ENCODE measurements around the gene P2RX2. TPM values are rescaled to one million over a fixed set of nuclear protein-coding genes. Genes with fewer than 3 reads are reported as not detected.

The P2RX2 gene
- total RNA-seq, 1 donor from 2014 or later, result not detected

DNA sequence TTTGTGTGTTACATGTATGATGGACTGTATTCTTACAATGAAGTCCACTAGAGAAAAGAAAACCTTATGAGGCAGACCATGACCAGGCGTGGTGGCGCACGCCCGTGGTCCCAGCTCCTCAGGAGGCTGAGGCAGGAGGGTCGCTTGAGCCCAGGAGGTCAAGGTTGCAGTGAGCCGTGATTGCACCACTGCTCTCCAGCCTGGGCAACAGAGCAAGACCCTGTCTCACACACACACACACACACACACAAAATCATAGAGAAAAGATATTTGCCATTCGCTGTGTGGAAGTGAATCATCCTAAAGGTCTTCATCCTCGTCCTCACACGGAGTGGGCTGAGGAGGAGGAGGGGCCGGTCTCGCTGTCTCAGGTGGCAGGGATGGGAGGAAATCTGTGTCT is 40.5 kb upstream of the P2RX2 start:
- Mint-ChIP-seq H3K27me3 (ENCODE audit: low read depth) (no peaks in the 10 kb centered on the region), H3K4me3 (ENCODE audit: low read depth) (no peak overlapping the region), H3K27ac (no peak overlapping the region), H3K9me3 (no peaks in the 10 kb centered on the region), H3K36me3 (ENCODE audit: low read depth) (peaks cover 7% of the 10 kb centered on the region), H3K4me1 (ENCODE audit: low read depth) (no peaks in the 10 kb centered on the region)
- intact Hi-C loops (cut with micrococcal nuclease), result no loop called here
- no peak for DNase-seq (ENCODE audit: low spot score)

DNA sequence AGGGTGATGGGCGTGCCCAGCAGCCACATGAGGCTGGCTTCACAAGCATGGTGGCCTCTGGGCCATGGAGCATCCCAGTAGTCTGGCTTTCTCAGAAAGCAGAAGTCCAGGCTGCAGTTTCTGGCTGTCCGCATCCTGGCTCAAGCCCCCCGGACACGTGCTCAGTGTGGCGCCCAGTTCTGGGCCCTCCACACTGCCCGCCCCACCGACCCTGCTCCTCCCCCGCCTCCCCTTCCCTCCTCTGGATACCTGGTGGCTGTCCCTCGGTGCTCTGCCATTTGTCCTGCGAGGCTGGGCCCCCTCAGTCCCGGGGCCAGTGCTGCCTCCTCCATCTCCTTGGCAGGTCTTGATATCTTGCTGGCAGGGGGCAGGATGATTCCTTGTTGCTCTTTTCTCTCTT is 39.8 kb upstream of the P2RX2 start:
- no peaks in the 10 kb centered on the region for H3K9me3 Mint-ChIP-seq
- DNase-seq (ENCODE audit: low spot score), result no peak
- H3K27ac Mint-ChIP-seq, result no peak overlapping the region
- no peaks in the 10 kb centered on the region for H3K27me3 Mint-ChIP-seq (ENCODE audit: low read depth)
- H3K36me3 Mint-ChIP-seq (ENCODE audit: low read depth), result peaks cover 9% of the 10 kb centered on the region
- intact Hi-C loops (cut with micrococcal nuclease), result no loop called here
- no peaks in the 10 kb centered on the region for H3K4me1 Mint-ChIP-seq (ENCODE audit: low read depth)
- no peak overlapping the region for H3K4me3 Mint-ChIP-seq (ENCODE audit: low read depth)

DNA sequence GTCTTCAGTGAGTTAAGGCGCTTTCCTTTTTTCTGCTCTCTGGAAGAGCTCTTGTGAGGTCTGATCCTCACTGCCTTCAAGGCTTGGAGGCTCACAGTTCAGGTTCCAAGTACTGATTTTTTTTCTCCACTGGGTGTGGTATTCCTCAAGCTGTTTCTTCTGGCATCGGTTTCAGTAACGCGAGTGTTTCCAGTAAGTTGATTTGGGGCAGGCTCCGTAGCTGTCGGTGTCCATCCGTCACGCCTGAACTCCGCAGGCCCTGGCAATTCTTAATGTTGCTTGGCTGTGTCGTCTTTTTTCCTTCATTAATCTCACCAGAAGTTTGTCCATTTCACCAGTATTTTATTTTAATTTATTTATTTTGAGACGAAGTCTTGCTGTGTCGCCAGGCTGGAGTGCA is 38.8 kb upstream of the P2RX2 start:
- intact Hi-C loops (cut with micrococcal nuclease), result no loop called here
- Mint-ChIP-seq H3K4me3 (ENCODE audit: low read depth) (no peak overlapping the region), H3K4me1 (ENCODE audit: low read depth) (no peaks in the 10 kb centered on the region), H3K9me3 (no peaks in the 10 kb centered on the region), H3K36me3 (ENCODE audit: low read depth) (peaks cover 10% of the 10 kb centered on the region), H3K27me3 (ENCODE audit: low read depth) (no peaks in the 10 kb centered on the region), H3K27ac (no peak overlapping the region)
- no peak for DNase-seq (ENCODE audit: low spot score)

DNA sequence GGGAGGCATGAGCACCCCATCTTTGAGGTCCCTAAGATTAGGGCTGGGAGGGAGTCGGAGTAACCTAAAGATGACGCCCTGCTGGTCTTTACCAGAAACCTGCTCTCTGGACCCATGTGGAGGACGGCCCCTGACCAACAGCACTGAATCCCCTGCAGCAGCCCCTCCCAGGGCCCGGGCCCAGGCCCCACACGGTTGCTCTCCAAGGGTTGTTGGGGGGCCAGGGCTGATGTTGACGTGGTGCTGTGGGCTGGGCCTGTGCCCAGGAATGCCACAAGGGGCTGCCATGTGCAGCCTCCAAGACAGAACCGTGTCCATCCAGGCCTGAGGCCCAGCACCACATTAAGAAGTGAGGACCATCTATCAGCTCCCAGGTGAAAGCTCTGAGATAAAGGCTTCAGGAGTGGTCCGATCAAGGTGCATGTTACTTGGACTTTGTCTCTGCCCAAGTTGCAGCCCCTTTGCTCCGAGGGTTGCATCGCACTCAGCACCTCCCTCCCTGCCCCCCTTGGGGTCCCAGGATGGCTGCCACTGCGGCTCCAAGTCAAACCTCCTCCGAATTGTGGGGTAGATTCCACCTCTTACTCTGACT is 37.8 kb upstream of the P2RX2 start:
- Mint-ChIP-seq H3K27ac (no peak overlapping the region), H3K9me3 (no peaks in the 10 kb centered on the region), H3K36me3 (ENCODE audit: low read depth) (peaks cover 10% of the 10 kb centered on the region), H3K4me1 (ENCODE audit: low read depth) (no peaks in the 10 kb centered on the region), H3K27me3 (ENCODE audit: low read depth) (no peaks in the 10 kb centered on the region), H3K4me3 (ENCODE audit: low read depth) (no peak overlapping the region)
- DNase-seq (ENCODE audit: low spot score), result no peak
- intact Hi-C loops (cut with micrococcal nuclease), result no loop called here

DNA sequence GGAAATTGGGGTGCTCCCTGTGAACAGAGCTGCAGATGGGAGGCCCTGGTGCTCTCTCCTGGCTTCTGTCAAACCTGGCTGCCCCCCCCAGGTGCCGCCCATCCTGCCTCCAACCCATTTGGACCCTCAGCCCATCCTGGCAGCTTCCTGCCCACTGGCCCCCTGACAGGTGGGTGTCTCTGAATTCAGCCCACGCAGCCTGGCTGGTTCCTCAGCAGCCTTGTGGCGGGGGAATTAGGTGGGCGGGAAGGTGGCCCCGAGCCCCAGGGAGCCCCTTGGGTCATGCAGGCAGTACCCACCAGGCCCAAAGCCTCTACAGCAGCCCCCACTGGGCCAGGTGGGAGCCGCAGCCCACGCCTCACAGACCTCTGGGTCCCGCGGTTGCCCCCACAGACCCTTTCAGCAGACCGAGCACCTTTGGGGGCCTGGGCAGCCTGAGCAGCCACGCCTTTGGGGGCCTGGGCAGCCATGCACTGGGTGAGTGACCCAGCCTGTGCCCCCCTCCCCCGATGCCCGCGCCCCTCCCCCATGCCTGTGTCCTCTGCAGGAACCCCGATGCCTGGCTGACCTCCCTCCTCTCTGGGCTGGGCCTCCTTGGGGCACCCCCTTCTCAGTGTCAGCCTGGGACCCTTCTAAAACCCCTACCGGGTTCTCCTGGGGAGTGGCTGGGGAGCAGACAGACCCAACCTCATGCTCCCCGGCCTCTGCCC is 37.1 kb upstream of the P2RX2 start:
- Mint-ChIP-seq H3K4me3 (ENCODE audit: low read depth) (no peak overlapping the region), H3K36me3 (ENCODE audit: low read depth) (peaks cover 10% of the 10 kb centered on the region), H3K9me3 (no peaks in the 10 kb centered on the region), H3K4me1 (ENCODE audit: low read depth) (no peaks in the 10 kb centered on the region), H3K27me3 (ENCODE audit: low read depth) (no peaks in the 10 kb centered on the region), H3K27ac (no peak overlapping the region)
- intact Hi-C loops (cut with micrococcal nuclease), result no loop called here
- no peak for DNase-seq (ENCODE audit: low spot score)

DNA sequence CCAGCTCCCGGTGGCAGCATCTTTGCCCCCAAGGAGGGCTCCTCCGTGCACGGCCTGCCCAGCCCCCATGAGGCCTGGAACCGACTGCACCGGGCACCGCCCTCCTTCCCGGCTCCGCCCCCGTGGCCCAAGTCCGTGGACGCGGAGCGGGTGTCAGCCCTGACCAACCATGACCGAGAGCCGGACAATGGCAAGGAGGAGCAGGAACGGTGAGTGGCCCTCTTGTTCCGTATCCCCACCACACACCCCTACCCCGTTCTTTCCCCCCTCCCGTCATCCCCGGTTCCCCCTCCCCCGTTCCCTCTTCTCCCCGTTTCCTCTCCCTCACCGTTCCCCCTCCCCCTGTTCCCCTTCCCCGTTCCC is 36.5 kb upstream of the P2RX2 start:
- Mint-ChIP-seq H3K9me3 (no peaks in the 10 kb centered on the region), H3K27ac (no peak overlapping the region), H3K36me3 (ENCODE audit: low read depth) (peaks cover 10% of the 10 kb centered on the region), H3K4me3 (ENCODE audit: low read depth) (no peak overlapping the region), H3K4me1 (ENCODE audit: low read depth) (no peaks in the 10 kb centered on the region), H3K27me3 (ENCODE audit: low read depth) (no peaks in the 10 kb centered on the region)
- intact Hi-C loops (cut with micrococcal nuclease), result no loop called here
- no peak for DNase-seq (ENCODE audit: low spot score)

DNA sequence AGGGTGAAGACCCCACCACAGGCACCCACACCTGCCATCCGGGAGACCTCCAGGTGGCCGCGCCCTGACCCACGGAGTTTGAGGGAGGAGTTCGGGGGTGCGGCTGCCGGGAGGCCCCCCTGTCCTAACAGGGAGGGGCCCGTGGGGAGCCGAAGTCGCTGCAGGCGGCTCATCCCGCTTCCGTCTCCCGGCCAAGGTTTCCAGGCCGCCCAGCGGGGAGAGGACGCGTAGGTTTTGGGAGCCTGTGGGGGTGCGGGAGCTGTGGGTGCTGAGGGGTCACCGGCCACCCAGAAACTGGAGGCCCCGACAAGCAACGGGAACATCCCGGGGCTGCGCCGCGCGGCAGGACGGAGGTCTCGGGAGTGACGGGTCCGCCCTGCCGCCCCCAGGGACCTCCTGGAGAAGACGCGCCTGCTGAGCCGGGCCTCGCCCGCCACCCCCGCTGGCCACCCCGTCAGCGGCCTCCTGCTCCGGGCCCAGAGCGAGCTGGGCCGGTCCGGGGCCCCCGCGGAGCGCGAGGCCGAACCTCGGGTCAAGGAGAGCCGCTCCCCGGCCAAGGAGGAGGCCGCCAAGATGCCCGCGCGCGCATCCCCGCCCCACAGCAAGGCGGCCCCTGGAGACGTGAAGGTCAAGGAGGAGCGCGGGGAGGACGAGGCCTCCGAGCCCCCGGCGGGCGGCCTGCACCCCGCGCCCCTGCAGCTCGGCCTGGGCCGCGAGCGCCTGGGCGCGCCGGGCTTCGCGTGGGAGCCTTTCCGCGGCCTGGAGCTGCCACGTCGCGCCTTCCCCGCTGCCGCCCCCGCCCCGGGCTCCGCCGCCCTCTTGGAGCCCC is 35.8 kb upstream of the P2RX2 start:
- H3K27ac Mint-ChIP-seq, result no peak overlapping the region
- no peaks in the 10 kb centered on the region for H3K27me3 Mint-ChIP-seq (ENCODE audit: low read depth)
- no peak for DNase-seq (ENCODE audit: low spot score)
- no peaks in the 10 kb centered on the region for H3K4me1 Mint-ChIP-seq (ENCODE audit: low read depth)
- intact Hi-C loops (cut with micrococcal nuclease), result no loop called here
- H3K36me3 Mint-ChIP-seq (ENCODE audit: low read depth), result peaks cover 9% of the 10 kb centered on the region
- H3K4me3 Mint-ChIP-seq (ENCODE audit: low read depth), result no peak overlapping the region
- H3K9me3 Mint-ChIP-seq, result no peaks in the 10 kb centered on the region

DNA sequence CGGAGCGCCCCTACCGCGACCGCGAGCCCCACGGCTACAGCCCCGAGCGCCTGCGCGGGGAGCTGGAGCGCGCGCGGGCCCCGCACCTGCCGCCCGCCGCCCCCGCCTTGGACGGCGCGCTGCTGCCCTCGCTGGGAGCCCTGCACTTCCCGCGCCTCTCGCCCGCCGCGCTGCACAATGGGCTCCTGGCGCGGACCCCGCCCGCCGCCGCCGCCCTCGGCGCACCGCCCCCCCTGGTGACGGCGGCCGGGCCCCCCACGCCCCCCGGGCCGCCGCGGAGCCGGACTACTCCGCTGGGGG is 35.2 kb upstream of the P2RX2 start:
- Mint-ChIP-seq H3K4me1 (ENCODE audit: low read depth) (no peaks in the 10 kb centered on the region), H3K4me3 (ENCODE audit: low read depth) (no peak overlapping the region), H3K27me3 (ENCODE audit: low read depth) (no peaks in the 10 kb centered on the region), H3K36me3 (ENCODE audit: low read depth) (peaks cover 7% of the 10 kb centered on the region), H3K27ac (no peak overlapping the region), H3K9me3 (no peaks in the 10 kb centered on the region)
- DNase-seq (ENCODE audit: low spot score), result no peak
- intact Hi-C loops (cut with micrococcal nuclease), result no loop called here

DNA sequence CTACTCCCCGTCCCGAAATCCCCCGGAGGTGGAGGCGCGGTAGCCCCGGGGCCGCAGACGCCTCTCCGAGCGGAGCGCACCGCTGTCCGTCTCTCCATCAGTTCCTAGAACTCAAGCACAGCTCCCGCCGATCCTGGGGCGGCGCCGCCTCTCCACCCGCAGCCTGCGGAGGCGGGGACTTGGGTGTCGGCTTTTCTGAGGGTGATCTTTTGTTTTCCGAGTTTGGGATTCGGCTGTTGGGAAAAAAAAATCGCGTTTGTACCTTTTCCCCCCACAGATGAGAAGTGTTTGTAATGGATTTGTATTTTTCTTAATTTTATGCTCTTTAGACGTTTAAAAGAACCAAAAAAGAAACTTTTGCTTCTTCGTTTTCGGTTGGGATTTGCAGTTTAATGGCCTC is 34.8 kb upstream of the P2RX2 start:
- Mint-ChIP-seq H3K27ac (no peak overlapping the region), H3K27me3 (ENCODE audit: low read depth) (no peaks in the 10 kb centered on the region), H3K4me3 (ENCODE audit: low read depth) (no peak overlapping the region), H3K9me3 (no peaks in the 10 kb centered on the region), H3K4me1 (ENCODE audit: low read depth) (no peaks in the 10 kb centered on the region), H3K36me3 (ENCODE audit: low read depth) (peaks cover 7% of the 10 kb centered on the region)
- intact Hi-C loops (cut with micrococcal nuclease), result no loop called here
- no peak for DNase-seq (ENCODE audit: low spot score)

DNA sequence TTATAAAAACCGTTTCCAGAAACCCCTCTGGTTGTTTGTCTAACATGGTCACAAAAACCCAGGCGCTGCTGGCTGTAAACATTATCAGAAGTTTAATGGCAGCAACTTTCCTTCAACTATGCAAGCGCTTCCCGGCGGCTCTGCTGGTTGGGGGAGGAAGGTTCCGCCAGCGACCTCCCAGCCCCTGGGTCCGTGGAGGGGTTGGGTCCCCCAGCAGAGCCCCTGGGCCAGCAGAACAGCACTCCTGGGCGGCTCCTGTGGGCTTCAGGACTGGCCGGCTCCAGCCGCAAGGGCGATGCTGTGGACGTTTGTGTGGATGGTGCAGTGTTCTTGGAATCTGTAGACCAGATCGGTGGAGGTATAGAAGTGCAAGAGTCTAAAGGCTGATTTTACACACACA is 34.1 kb upstream of the P2RX2 start:
- DNase-seq (ENCODE audit: low spot score), result no peak
- H3K4me1 Mint-ChIP-seq (ENCODE audit: low read depth), result no peaks in the 10 kb centered on the region
- no peaks in the 10 kb centered on the region for H3K9me3 Mint-ChIP-seq
- no peak overlapping the region for H3K4me3 Mint-ChIP-seq (ENCODE audit: low read depth)
- H3K36me3 Mint-ChIP-seq (ENCODE audit: low read depth), result peaks cover 7% of the 10 kb centered on the region
- no peaks in the 10 kb centered on the region for H3K27me3 Mint-ChIP-seq (ENCODE audit: low read depth)
- no peak overlapping the region for H3K27ac Mint-ChIP-seq
- intact Hi-C loops (cut with micrococcal nuclease), result no loop called here

DNA sequence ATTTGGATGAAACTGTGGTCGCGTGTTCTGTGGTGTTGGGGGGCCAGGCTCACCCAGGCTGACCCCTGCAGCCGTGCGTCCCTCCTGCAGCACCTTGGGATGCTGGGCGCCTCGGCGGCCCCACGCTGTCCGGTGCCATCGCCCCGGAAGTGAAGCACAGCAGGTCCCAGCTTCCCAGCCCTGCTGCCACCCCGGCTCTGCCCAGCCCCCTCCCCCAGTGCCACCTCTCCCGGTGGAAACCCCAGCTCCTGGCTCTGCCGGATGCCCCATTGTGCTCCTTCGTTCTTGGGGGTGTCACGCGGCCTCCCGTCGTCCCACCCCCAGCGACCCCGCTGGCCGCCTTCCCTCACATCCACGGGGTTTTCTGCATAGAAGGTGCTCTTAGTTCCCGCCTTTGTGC is 33.4 kb upstream of the P2RX2 start:
- intact Hi-C loops (cut with micrococcal nuclease), result no loop called here
- H3K36me3 Mint-ChIP-seq (ENCODE audit: low read depth), result peaks cover 4% of the 10 kb centered on the region

DNA sequence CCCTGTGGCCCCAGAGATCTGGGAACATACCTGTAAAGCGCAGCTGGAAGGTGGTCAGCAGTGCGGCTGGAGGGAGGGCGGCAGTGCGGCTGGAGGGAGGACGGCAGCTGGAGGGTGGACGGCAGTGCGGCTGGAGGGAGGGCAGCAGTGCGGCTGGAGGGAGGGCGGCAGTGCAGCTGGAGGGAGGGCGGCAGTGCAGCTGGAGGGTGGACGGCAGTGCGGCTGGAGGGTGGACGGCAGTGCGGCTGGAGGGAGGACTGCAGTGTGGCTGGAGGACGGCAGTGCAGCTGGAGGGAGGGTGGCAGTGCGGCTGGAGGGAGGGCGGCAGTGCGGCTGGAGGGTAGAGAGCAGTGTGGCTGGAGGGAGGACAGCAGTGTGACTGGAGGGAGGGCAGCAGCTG is 31.6 kb upstream of the P2RX2 start:
- Mint-ChIP-seq H3K4me3 (ENCODE audit: low read depth) (no peak overlapping the region), H3K4me1 (ENCODE audit: low read depth) (no peaks in the 10 kb centered on the region), H3K27me3 (ENCODE audit: low read depth) (no peaks in the 10 kb centered on the region), H3K36me3 (ENCODE audit: low read depth) (peaks cover 4% of the 10 kb centered on the region), H3K9me3 (no peaks in the 10 kb centered on the region), H3K27ac (no peak overlapping the region)
- intact Hi-C loops (cut with micrococcal nuclease), result no loop called here
- no peak for DNase-seq (ENCODE audit: low spot score)

More for the DNA sequence above, 33.4 kb upstream of the P2RX2 start:
- Mint-ChIP-seq H3K9me3 (no peaks in the 10 kb centered on the region), H3K27me3 (ENCODE audit: low read depth) (no peaks in the 10 kb centered on the region), H3K27ac (no peak overlapping the region), H3K4me3 (ENCODE audit: low read depth) (no peak overlapping the region), H3K4me1 (ENCODE audit: low read depth) (no peaks in the 10 kb centered on the region)
- DNase-seq (ENCODE audit: low spot score), result no peak

DNA sequence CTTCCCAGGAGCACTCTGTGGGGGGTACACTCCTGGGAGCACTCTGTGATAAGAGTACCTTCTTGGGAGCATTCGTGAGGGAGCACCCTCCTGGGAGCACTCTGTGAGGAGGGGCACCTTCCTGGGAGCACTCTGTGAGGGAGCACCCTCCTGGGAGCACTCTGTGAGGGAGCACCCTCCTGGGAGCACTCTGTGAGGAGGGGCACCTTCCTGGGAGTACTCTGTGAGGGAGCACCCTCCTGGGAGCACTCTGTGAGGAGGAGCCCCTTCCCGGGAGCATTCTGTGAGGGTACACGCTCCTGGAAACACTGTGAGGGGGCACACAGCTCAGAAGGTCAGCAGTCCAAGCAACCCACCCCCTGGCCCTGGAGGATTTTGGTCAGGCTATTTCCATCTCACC is 30.8 kb upstream of the P2RX2 start:
- H3K36me3 Mint-ChIP-seq (ENCODE audit: low read depth), result peaks cover 4% of the 10 kb centered on the region
- no peaks in the 10 kb centered on the region for H3K9me3 Mint-ChIP-seq
- H3K27ac Mint-ChIP-seq, result no peak overlapping the region
- intact Hi-C loops (cut with micrococcal nuclease), result no loop called here
- no peaks in the 10 kb centered on the region for H3K27me3 Mint-ChIP-seq (ENCODE audit: low read depth)
- no peaks in the 10 kb centered on the region for H3K4me1 Mint-ChIP-seq (ENCODE audit: low read depth)
- H3K4me3 Mint-ChIP-seq (ENCODE audit: low read depth), result no peak overlapping the region
- no peak for DNase-seq (ENCODE audit: low spot score)

Measured in activated T-helper 2 cell treated with anti-CD3 and anti-CD28 coated beads, Interferon-gamma antibody, Interleukin-2, Interleukin-4, amounts not matched to agents 10 μg/mL and 5 μg/mL and 100 μg/mL, durations not matched to agents 14 hours and 24 hours and 36 hours (primary cell).